Stomach (tissue), 4 donors: Measurements from ENCODE around the gene SPDYE6.
"Not testable (repeated sequence)": the region's sequence is repeated elsewhere in the genome, so short reads cannot be mapped to it uniquely, and the experiment has no call there.

ENCODE experiments used
- EP300 ChIP-seq: sonication (generic); formaldehyde crosslinking; IDR thresholded peaks from one replicate; pipeline ENCODE4 v1.6.1; 2017; ENCODE audit warnings: antibody characterized with exemption
- POLR2A ChIP-seq, 4 donors: fragments of 450-650 bp; IDR thresholded peaks; one replicate each; pipeline ENCODE4 v1.6.1; 2016; ENCODE audit warnings: antibody characterized with exemption in 4 of 4, control low read depth in 2 of 4, mild to moderate bottlenecking in 1 of 4, moderate library complexity in 1 of 4
- POLR2AphosphoS5 ChIP-seq, 3 donors: sonication (generic); formaldehyde crosslinking; IDR thresholded peaks; one replicate each; pipeline ENCODE4 v1.6.1; 2016; ENCODE audit warnings: antibody characterized with exemption in 3 of 3
- TF ChIP-seq, protein P1 (sequence below), 7 experiments: fragments of 450-650 bp in 4 of 7; fragments of 200-600 bp in 3 of 7; sonication (generic) in 3 of 7; IDR thresholded peaks; one replicate each; pipeline ENCODE4 v1.5.1; 2016 to 2019; ENCODE audit warnings: antibody characterized with exemption in 7 of 7, control low read depth in 2 of 7, mild to moderate bottlenecking in 1 of 7

DNA sequence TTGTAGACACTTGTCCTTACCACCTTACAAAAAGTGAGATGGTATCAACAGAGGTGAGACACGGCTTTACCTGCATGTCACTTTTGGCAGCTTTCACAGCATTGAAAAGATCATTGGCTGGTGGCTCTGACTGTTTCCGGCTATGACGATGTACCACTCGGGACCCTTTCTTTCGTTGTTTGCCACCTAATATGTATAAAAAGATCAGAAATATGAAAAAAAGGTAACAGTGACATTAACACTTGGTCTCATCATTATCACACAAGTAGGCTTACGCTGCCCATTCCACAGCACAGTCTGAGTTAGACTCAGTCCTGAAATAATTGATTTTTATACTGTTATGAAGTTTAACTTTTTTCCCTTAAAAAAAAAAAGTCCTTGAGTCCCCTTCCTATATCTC lies 29.1 kb downstream of the SPDYE6 start:
- TF ChIP-seq, protein P1, sequence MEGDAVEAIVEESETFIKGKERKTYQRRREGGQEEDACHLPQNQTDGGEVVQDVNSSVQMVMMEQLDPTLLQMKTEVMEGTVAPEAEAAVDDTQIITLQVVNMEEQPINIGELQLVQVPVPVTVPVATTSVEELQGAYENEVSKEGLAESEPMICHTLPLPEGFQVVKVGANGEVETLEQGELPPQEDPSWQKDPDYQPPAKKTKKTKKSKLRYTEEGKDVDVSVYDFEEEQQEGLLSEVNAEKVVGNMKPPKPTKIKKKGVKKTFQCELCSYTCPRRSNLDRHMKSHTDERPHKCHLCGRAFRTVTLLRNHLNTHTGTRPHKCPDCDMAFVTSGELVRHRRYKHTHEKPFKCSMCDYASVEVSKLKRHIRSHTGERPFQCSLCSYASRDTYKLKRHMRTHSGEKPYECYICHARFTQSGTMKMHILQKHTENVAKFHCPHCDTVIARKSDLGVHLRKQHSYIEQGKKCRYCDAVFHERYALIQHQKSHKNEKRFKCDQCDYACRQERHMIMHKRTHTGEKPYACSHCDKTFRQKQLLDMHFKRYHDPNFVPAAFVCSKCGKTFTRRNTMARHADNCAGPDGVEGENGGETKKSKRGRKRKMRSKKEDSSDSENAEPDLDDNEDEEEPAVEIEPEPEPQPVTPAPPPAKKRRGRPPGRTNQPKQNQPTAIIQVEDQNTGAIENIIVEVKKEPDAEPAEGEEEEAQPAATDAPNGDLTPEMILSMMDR (IDR thresholded peaks at IDR 0.05), result not testable (repeated sequence)
- TF ChIP-seq POLR2A (IDR thresholded peaks at IDR 0.05); POLR2AphosphoS5 (IDR thresholded peaks at IDR 0.05); EP300: not testable (repeated sequence)
